T-helper 1 cell treated with Interleukin-12 subunit alpha and Interleukin-12 subunit beta and Interleukin-4 antibody, amounts not matched to agents 30 μg/mL and 1 μg/mL, for 36 hours (primary cell): ENCODE measurements around the gene ALLC.

Experiments
- H3K27ac Mint-ChIP-seq: one replicate; pipeline ENCODE4 v1.8.0; 2021; ENCODE audit warnings: mild to moderate bottlenecking, mixed read lengths
- H3K27me3 Mint-ChIP-seq: one replicate; pipeline ENCODE4 v1.8.0; 2021; ENCODE audit warnings: low read depth, mixed read lengths
- H3K36me3 Mint-ChIP-seq: one replicate; pipeline ENCODE4 v1.8.0; 2021; ENCODE audit warnings: low read depth, mixed read lengths
- H3K4me1 Mint-ChIP-seq: one replicate; pipeline ENCODE4 v1.8.0; 2021; ENCODE audit warnings: low read depth, mixed read lengths
- H3K4me3 Mint-ChIP-seq: one replicate; pipeline ENCODE4 v1.8.0; 2021; ENCODE audit warnings: mild to moderate bottlenecking, moderate library complexity, mixed read lengths
- H3K9me3 Mint-ChIP-seq: one replicate; pipeline ENCODE4 v1.8.0; 2021; ENCODE audit warnings: mixed read lengths

ALLC gene

DNA sequence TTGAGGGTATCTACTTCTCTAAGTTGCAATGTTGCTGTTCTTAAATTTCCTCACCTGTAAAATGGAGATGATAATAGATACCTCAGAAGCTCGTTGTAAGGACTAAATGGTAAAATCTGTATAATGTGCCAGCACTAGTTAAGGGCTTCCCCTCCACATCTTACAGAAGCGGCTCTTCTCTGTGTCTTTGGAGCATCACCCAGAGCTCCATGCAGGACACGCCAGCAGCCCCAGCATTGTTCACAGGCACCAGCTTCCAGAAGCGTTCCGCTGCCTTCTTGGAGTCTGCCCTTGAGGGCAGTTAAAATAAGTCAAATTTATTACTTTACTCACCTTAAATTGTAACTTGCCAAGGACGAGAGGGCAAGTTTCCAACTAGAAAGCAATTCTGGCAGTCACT, 51.2 kb downstream of the ALLC start:
- no peak overlapping the region for H3K4me3 Mint-ChIP-seq
- H3K27ac Mint-ChIP-seq = no peak overlapping the region

DNA sequence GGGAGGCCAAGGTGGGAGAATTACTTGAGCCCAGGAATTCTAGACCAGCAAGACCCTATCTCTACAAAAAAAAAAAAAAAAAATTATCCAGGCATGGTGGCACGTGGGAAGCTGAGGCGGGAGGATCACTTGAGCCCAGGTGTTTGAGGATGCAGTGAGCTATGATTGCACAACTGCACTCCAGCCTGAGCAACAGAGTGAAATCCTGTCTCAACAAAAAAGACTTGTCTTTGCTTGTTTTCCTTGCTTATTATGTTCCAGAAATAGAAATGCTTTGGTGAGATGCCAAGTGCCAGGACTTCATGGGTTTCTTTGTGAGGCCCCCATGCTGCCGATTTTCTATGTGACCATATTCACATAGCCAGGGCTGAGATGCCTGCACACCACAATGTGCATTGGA, 54.4 kb downstream of the ALLC start:
- Mint-ChIP-seq H3K27me3 (no peaks in the 10 kb centered on the region), H3K27ac (no peak overlapping the region), H3K9me3 (no peaks in the 10 kb centered on the region), H3K4me1 (no peaks in the 10 kb centered on the region), H3K4me3 (no peak overlapping the region), H3K36me3 (no peaks in the 10 kb centered on the region)

More for the DNA sequence above, 51.2 kb downstream of the ALLC start:
- H3K4me1 Mint-ChIP-seq = no peaks in the 10 kb centered on the region
- peaks cover 4% of the 10 kb centered on the region for H3K9me3 Mint-ChIP-seq
- no peaks in the 10 kb centered on the region for H3K36me3 Mint-ChIP-seq
- H3K27me3 Mint-ChIP-seq = peaks cover 6% of the 10 kb centered on the region

DNA sequence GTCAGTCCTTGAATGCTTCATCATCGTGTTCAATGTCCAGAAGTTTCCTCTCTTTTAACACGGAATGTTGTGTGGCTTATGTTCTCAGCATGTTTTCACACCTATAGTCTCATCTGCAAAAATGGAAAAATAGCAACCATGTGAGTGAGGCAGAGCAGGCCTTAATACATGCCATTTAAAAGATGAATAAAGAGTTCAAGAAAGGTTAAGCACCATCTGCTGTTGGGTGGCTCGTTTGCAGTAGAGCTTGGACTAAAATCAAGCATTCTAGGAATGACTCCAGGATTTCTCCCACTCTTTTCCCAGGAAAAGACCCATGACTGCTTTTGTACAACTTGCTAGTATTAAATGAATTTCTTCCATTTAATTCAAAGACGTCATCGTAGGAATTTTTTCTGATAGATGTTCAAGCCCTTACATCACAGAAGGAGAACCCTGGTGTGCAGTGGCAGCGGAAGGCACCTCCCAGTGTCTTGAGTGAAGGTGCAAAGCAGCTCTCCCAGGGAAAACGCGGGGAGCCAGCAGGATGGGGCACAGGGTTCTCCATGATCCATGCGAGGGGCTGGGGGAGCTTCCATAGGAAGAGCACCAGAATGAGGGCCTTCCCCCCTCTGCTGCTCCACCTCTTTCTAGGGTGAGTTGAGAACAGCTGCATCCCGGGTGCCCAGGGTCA, 55.0 kb downstream of the ALLC start:
- Mint-ChIP-seq H3K27ac (no peak overlapping the region), H3K27me3 (no peaks in the 10 kb centered on the region), H3K9me3 (no peaks in the 10 kb centered on the region), H3K4me3 (no peak overlapping the region), H3K36me3 (no peaks in the 10 kb centered on the region), H3K4me1 (no peaks in the 10 kb centered on the region)

DNA sequence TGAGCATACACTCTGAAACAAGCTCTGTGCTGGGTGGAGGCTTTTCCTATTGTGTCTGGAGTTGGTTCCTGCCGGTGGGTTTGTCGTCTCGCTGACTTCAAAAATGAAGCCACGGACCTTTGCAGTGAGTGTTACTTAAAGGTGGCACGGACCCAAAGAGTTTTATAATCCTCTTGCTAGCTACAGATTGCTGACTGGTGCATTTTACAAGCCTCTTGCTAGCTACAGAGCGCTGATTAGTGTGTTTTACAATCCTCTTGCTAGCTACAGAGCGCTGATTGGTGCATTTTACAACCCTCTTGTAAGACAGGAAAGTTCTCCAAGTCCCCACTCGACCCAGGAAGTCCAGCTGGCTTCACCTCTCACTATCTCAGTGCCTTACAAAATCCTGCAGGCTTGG, 60.7 kb downstream of the ALLC start:
- Mint-ChIP-seq H3K27ac (no peak overlapping the region), H3K9me3 (no peaks in the 10 kb centered on the region), H3K36me3 (no peaks in the 10 kb centered on the region), H3K4me1 (no peaks in the 10 kb centered on the region), H3K4me3 (no peak overlapping the region), H3K27me3 (no peaks in the 10 kb centered on the region)

DNA sequence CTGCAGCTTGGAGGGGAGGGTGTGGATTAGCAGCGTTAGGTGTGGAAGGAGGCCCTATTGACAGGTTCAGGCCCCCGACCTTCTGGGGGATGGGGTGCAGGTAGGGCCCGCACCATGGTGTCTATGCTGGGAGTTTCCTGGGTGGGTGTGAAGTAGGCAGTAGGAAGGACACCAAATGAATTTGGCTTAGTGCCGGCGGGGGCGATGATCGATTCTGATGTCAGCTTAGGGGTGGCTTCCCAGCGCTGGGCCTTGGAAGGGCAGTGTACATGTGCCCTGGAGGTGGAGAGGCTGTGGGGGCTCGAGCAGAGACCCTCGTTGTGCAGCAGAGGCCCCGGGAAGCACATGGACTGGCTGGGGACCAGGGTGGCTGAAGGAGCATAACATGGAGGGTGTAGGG, 67.0 kb downstream of the ALLC start:
- H3K27me3 Mint-ChIP-seq = no peaks in the 10 kb centered on the region
- H3K4me3 Mint-ChIP-seq = no peak overlapping the region
- H3K9me3 Mint-ChIP-seq = no peaks in the 10 kb centered on the region
- no peak overlapping the region for H3K27ac Mint-ChIP-seq
- H3K4me1 Mint-ChIP-seq = no peaks in the 10 kb centered on the region
- H3K36me3 Mint-ChIP-seq = no peaks in the 10 kb centered on the region

DNA sequence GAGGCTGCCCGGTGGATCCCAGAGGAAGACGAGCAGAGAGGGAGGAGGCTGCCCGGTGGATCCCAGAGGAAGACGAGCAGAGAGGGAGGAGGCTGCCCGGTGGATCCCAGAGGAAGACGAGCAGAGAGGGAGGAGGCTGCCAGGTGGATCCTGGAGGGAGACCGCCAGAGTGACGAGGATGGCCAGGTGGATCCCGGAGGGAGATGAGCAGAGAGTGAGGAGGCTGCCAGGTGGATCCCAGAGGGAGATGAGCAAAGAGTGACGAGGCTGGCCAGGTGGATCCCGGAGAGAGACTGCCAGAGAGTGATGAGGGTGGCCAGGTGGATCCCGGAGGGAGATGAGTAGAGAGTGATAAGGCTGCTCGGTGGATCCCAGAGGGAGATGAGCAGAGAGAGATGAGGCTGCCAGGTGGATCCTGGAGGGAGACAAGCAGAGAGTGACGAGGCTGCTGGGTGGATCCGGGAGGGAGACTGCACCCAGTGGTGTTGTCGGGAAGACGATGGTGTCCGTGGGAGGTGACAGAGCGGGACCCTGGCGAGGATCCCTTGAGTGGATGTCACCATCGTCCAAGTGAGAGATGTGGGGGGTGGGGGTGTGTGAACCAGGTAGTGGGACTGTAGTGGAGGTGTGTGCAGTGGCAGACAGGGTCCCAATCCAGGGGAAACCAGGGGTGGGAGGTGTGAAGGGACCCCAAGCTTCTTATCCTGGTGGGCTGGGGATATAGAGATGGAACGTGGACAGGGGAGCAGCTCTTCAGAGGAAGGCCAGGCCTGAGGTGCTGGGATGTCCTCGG, 67.7 kb downstream of the ALLC start:
- Mint-ChIP-seq H3K27me3 (no peaks in the 10 kb centered on the region), H3K9me3 (no peaks in the 10 kb centered on the region), H3K36me3 (no peaks in the 10 kb centered on the region), H3K4me1 (no peaks in the 10 kb centered on the region), H3K27ac (no peak overlapping the region), H3K4me3 (no peak overlapping the region)

DNA sequence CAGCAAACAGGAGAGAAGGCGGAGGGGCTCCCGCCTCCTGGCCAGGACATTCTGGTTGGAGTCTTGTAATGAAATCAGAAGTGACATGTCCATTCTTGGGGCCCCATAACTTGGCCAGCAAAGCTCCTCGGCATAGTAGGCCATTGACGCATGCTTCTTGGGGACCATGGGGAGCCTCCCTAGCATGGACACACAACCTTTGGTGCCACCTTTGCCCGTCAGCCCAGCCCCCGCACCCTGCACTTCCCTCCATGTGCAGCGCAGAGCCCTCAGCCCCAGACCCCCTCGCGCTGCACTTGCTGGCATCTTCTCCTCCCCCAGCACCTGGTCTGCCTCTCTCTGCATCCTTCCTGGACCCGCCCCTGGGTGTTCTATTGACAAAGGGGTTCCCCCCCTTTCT, 68.5 kb downstream of the ALLC start:
- no peaks in the 10 kb centered on the region for H3K27me3 Mint-ChIP-seq

DNA sequence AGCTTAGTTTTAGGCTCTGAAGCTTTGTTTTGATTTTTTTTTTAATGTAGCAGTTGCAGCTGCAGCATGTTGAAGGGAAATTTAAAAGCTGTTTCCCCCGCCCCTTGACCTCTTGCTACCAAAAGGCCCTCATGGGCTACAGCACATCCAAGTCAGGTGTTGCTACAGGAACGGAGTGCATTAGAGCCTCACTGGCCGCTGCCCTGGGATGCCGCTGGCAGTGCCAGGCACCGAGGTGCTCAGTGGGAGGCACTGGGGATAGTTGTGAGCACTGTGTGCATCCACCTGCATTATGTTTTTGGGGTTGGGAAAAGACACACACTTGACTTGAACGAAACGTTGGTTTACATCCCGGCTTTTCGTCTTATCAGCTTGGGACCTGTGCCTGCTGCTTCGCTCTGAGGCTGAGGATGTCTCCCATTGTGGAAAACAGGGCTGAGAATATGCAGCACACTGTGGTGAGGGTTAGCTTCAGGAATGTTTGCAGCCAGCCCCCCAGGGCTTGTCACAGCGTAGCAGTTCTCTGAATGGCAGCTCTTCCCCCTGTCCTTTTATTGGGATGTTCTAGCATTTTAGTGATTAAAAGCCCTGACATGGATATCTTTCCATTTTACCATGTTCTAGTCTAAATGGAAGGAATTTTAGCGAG, 69.5 kb downstream of the ALLC start:
- Mint-ChIP-seq H3K27me3 (no peaks in the 10 kb centered on the region), H3K9me3 (no peaks in the 10 kb centered on the region), H3K27ac (no peak overlapping the region), H3K36me3 (no peaks in the 10 kb centered on the region), H3K4me3 (no peak overlapping the region), H3K4me1 (no peaks in the 10 kb centered on the region)

More for the DNA sequence above, 68.5 kb downstream of the ALLC start:
- no peaks in the 10 kb centered on the region for H3K36me3 Mint-ChIP-seq
- no peaks in the 10 kb centered on the region for H3K9me3 Mint-ChIP-seq
- no peak overlapping the region for H3K4me3 Mint-ChIP-seq
- H3K4me1 Mint-ChIP-seq = no peaks in the 10 kb centered on the region
- no peak overlapping the region for H3K27ac Mint-ChIP-seq

DNA sequence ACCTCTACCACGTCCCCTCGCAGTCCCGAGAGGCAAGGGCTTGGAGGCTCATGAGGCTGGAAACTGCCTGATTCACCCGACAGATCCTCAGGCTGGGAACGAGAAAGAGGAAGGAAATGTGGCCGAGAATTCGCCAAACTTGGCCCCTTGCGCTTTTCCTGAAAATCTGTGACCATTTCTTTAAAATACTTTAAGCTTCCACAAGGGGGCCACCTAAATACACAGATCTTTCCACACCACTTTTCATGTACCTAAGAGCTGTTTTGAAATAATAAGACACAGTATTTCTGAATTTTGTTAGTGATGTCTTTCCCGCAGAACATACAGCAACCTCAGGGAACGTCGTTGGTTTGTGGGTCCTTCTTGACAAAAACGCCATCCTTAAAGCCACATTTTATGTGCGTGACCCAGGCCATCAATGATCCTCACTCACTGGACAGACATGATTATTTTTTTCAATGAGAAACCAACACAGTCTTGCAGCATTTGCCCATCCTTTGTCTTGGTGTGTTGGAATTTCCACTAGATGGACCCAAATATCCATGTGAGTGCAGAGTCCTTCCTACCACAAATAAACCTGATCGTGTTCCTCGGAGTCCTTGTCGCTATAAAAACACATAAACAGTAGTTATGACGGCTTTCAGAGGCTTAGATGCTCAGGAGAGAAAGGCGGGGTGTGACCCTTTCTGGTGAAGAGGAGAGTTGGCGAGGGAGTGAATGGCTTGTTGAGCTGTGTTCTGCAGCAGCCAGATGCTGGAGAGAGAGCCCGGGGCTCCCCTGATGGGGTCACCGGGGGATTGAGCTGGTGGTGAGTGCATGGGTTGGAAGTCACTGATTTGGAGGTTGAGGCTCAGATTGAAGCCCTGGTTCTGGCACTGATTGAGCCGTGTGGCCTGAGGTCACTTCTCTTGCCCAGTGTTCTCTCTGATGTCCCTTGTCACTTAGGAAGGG, 70.4 kb downstream of the ALLC start:
- no peaks in the 10 kb centered on the region for H3K27me3 Mint-ChIP-seq
- H3K4me1 Mint-ChIP-seq = no peaks in the 10 kb centered on the region
- H3K36me3 Mint-ChIP-seq = no peaks in the 10 kb centered on the region
- no peak overlapping the region for H3K4me3 Mint-ChIP-seq
- no peak overlapping the region for H3K27ac Mint-ChIP-seq
- no peaks in the 10 kb centered on the region for H3K9me3 Mint-ChIP-seq

DNA sequence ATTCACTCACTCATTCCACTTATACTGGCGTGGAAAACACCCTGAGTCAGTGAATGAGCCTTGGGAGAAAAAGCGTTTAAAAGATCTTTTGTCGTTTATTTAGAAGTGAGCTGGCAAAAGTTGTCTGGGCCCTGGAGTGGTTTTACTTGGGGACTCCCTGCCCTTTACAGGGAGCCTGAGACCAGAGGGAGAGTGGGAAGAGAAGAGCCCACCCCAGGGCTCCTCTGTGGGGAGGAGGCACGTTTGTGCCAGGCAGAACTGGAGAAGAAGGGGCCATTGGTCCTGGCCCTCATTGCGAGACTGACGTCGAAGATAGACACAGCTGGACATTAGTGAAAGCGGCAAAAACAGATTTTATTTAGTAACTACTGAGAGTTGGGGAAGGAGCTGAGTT, 71.1 kb downstream of the ALLC start:
- Mint-ChIP-seq H3K27me3 (no peaks in the 10 kb centered on the region), H3K9me3 (no peaks in the 10 kb centered on the region), H3K4me1 (no peaks in the 10 kb centered on the region), H3K4me3 (no peak overlapping the region), H3K36me3 (no peaks in the 10 kb centered on the region), H3K27ac (no peak overlapping the region)

DNA sequence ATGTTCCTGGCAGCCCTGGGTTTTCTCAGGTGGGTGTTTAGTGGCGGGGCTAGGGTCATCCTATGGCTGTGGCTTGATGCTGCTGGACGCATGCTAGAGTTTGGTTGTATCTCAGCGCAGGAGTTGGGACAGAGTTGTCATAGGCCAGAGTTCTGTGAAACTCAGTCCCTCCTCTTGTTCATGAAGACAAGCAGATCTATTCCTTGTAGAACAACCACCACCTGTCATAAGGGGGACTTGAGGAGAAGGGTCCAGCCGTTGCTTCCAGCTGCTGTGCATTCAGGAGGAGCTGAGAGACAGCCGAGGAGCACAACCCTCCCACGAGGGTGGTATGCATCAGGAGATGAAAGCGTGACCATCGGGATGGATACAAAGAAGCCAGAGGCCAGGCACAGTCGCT, 71.8 kb downstream of the ALLC start:
- no peaks in the 10 kb centered on the region for H3K9me3 Mint-ChIP-seq
- no peaks in the 10 kb centered on the region for H3K4me1 Mint-ChIP-seq
- H3K27ac Mint-ChIP-seq = no peak overlapping the region
- H3K27me3 Mint-ChIP-seq = no peaks in the 10 kb centered on the region
- H3K36me3 Mint-ChIP-seq = no peaks in the 10 kb centered on the region
- no peak overlapping the region for H3K4me3 Mint-ChIP-seq

DNA sequence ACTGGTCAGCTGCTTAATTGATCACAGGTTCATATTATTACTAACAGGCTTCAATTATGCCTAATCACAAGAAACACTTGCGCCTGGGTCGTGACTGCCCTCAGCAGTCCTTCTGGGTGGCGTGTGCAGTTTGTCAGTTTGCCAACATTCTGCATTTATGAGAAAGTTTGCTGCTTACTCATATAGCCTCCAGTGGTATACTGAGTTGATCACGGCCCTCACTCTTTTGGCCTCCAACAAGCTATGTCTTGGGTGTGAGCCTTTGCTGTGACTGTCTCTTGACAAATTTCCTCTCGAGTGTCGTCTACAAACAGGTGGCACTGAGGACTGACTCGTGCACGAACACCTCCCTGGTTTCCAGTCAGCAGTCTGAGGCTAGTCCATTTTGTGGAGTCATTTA, 72.6 kb downstream of the ALLC start:
- Mint-ChIP-seq H3K36me3 (no peaks in the 10 kb centered on the region), H3K27ac (no peak overlapping the region), H3K27me3 (no peaks in the 10 kb centered on the region), H3K4me1 (no peaks in the 10 kb centered on the region), H3K4me3 (no peak overlapping the region), H3K9me3 (no peaks in the 10 kb centered on the region)

DNA sequence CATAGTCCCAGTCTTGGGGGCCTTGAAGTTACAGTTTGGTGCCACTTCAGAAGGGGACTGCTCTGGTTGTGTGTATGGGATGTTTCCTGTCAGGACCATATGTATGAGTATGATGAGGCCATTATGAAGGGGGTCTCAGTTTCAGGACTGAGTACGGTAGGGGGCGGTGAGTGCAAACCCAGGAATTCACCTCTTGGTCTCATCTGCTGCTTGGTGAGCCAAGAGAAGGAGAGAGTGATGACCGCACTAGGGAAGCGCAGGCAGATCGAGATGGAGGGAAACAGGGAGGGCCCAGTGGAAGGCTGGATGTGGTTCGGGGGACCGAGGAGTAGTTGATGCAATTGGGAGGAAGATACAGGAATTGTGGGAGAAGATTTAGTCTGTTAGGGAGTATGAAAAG, 73.8 kb downstream of the ALLC start:
- Mint-ChIP-seq H3K36me3 (no peaks in the 10 kb centered on the region), H3K9me3 (no peaks in the 10 kb centered on the region), H3K4me1 (no peaks in the 10 kb centered on the region), H3K27me3 (no peaks in the 10 kb centered on the region), H3K27ac (no peak overlapping the region), H3K4me3 (no peak overlapping the region)

DNA sequence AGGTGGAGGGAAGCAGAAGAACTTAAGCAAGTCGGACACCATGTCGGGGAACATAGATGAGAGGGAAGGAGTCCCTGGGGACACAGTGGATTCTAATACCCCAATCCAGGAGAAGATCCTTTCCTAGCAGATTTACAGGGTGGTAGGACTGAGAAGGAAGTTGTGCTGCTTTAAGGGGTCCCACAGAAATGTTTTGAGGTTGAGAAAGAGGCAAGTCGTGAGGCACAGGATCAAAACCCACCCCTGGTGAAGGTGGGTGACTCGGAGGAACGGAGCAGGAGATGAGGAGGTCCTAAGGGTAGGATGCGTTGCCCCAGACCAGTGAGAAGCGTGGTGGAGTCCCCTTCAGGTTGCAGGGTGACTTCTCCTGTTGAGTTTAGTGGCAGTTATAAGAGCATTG, 78.1 kb downstream of the ALLC start:
- no peak overlapping the region for H3K4me3 Mint-ChIP-seq
- H3K9me3 Mint-ChIP-seq = no peaks in the 10 kb centered on the region
- no peak overlapping the region for H3K27ac Mint-ChIP-seq
- peaks cover 2% of the 10 kb centered on the region for H3K27me3 Mint-ChIP-seq
- no peaks in the 10 kb centered on the region for H3K4me1 Mint-ChIP-seq
- no peaks in the 10 kb centered on the region for H3K36me3 Mint-ChIP-seq
